ENCODE results near the gene SDR42E2. TPM values are rescaled to one million over a fixed set of nuclear protein-coding genes. Genes with fewer than 3 reads are reported as not detected.

Gene SDR42E2
- total and polyA plus RNA-seq, 2 of the 4 experiments (the other 2 are of a cell fraction): not detected

GRCh38 chr16:22239131-22239805 lies 77.0 kb downstream of the SDR42E2 start:
- Histone ChIP-seq H3K27me3 (ENCODE audit: control insufficient read depth, insufficient read depth, low read length) (no peaks in the 10 kb centered on the region), H2BK120ac (ENCODE audit: low read depth, low read length) (no peak overlapping the region), H3K4me3 (ENCODE audit: insufficient read depth, low read depth, low read length) (no peak overlapping the region), H3K27ac (ENCODE audit: insufficient read depth, low read length) (no peak overlapping the region), H3K56ac (ENCODE audit: extremely low read depth, insufficient read depth, low read length) (no peak overlapping the region), H3K79me1 (ENCODE audit: low read depth in 1 of 2, low read length in 2 of 2) (peaks cover 3 to 14% of the 10 kb centered on the region in 2 experiments; a peak in 2 of 4 replicates), H2BK20ac (ENCODE audit: low read depth, low read length) (no peak overlapping the region), H4K8ac (ENCODE audit: low read depth in 2 of 2, low read length in 2 of 2) (no peak overlapping the region), H2AK5ac (ENCODE audit: low read depth, low read length) (no peak overlapping the region), H3K36me3 (ENCODE audit: control insufficient read depth, insufficient read depth, low read length) (peaks cover 6% of the 10 kb centered on the region), H3K4ac (ENCODE audit: low read depth, low read length) (no peak overlapping the region), H2AK9ac (replicated peaks; ENCODE audit: low read depth, low read length, poor library complexity) (no peak overlapping the region), H3K18ac (ENCODE audit: low read depth, low read length) (no peak overlapping the region), H2BK5ac (ENCODE audit: low read depth, low read length, poor library complexity, severe bottlenecking) (no peak overlapping the region), H4K20me1 (ENCODE audit: insufficient read depth, low read length) (no peaks in the 10 kb centered on the region), H3K4me2 (ENCODE audit: low read depth, low read length) (no peak overlapping the region), H3K9ac (ENCODE audit: low read depth, low read length) (no peak overlapping the region), H3K9me3 (ENCODE audit: control insufficient read depth, insufficient read depth, low read length) (no peaks in the 10 kb centered on the region), H3K4me1 (ENCODE audit: control insufficient read depth, insufficient read depth, low read length) (no peaks in the 10 kb centered on the region), H3K14ac (replicated peaks; ENCODE audit: low read depth, low read length) (no peak overlapping the region), H4K91ac (ENCODE audit: insufficient read depth, low read depth, low read length) (no peak overlapping the region), H4K5ac (ENCODE audit: low read depth, low read length) (no peak overlapping the region), H2BK15ac (ENCODE audit: low read depth, low read length) (no peak overlapping the region), H3K9me1 (ENCODE audit: insufficient read depth, low read length) (no peaks in the 10 kb centered on the region), H3K23ac (ENCODE audit: low read depth, low read length) (no peak overlapping the region), H2AFZ (replicated peaks; ENCODE audit: low read length, poor library complexity) (no peak overlapping the region)
- WGBS, 2 experiments (ENCODE audit: extremely low coverage in 2 of 2, insufficient read length in 1 of 2): 96% methylated on average over 11 of the region's 14 CpGs; no CpG with 5 or more reads in 1 of the 2 experiments
- POLR2A ChIA-PET (ENCODE audit: unreplicated experiment): no interaction called here
- in situ Hi-C loops (cut with MboI; ENCODE audit: low sequenced_read_pairs): no loop called here
- no peak for DNase-seq
- no peak for ATAC-seq (ENCODE audit: low read depth)
- intact Hi-C loops (cut with micrococcal nuclease): no loop called here
- TF ChIP-seq SMC3 (IDR thresholded peaks at IDR 0.05; ENCODE audit: low read depth, low read length) (no peak), NFE2L2 (IDR thresholded peaks at IDR 0.05; ENCODE audit: low read depth, low read length) (no peak), RFX5 (IDR thresholded peaks at IDR 0.05; ENCODE audit: low read depth, low read length) (no peak), FOS (IDR thresholded peaks at IDR 0.05; ENCODE audit: low read depth, low read length) (no peak), MAFK (IDR thresholded peaks at IDR 0.05; ENCODE audit: low read depth, low read length) (no peak), RCOR1 (IDR thresholded peaks at IDR 0.05; ENCODE audit: insufficient replicate concordance, low read length) (no peak), RAD21 (IDR thresholded peaks at IDR 0.05; ENCODE audit: low read length) (no peak), USF2 (IDR thresholded peaks at IDR 0.05; ENCODE audit: low read depth, low read length) (no peak), CTCF (conservative IDR thresholded peaks at IDR 0.05; ENCODE audit: low read depth, low read length) (no peak), BHLHE40 (IDR thresholded peaks at IDR 0.05; ENCODE audit: low read depth, low read length) (no peak), CEBPB (IDR thresholded peaks at IDR 0.05; ENCODE audit: low read depth, low read length) (no peak)
- dilution Hi-C loops (cut with HindIII; ENCODE audit: low sequenced_read_pairs, unreplicated experiment): no loop called here
- no TSS peak for BruUV-seq (replicated peaks)
- CTCF ChIA-PET: interaction anchor here (0.6 kb wide), 1 partner anchor 23 kb away, joined by 3 read pairs; no protein-coding TSS in a partner anchor

Data from IMR-90 (cell line).